NCI-H1417 treated with DMSO at 0.1 percent for 48 hours (cell line): ENCODE measurements around the gene NTRK3.

Source experiments
- DNase-seq: peaks from one replicate; lab custom pipeline; 2025; lab: John Stamatoyannopoulos, UW

Gene NTRK3

GRCh38 chr15:87818756-87819155 lies 437.8 kb downstream of the NTRK3 start:
- DNase-seq = no peak

GRCh38 chr15:87817553-87817952 lies 439.0 kb downstream of the NTRK3 start:
- no peak for DNase-seq

- no peak for DNase-seq
These were observed 439.7 kb downstream of the NTRK3 start for GRCh38 chr15:87816811-87817210.

- DNase-seq = no peak
These were observed 440.5 kb downstream of the NTRK3 start for GRCh38 chr15:87816016-87816415.
